ENCODE results near the gene TADA1. TPM values are rescaled to one million over a fixed set of nuclear protein-coding genes. Genes with fewer than 3 reads are reported as not detected.

The TADA1 gene
- total RNA-seq, 1 experiment from 2014 or later = 16.0 TPM

- no peaks in the 10 kb centered on the region for H3K27me3 ChIP-seq (ENCODE audit: insufficient read depth, low read length)
- intact Hi-C loops (cut with micrococcal nuclease) = no loop called here
- DNase-seq (ENCODE audit: low read depth, low spot score) (no peak), ATAC-seq (no peak)
- H3K9me3 ChIP-seq (ENCODE audit: control insufficient read depth in 1 of 2, insufficient read depth in 1 of 2, low read depth in 1 of 2, low read length in 2 of 2) = peaks cover 0 to 4% of the 10 kb centered on the region in 2 experiments; a peak in 1 of 4 replicates
- TF ChIP-seq, protein P1, sequence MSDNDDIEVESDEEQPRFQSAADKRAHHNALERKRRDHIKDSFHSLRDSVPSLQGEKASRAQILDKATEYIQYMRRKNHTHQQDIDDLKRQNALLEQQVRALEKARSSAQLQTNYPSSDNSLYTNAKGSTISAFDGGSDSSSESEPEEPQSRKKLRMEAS (IDR thresholded peaks at IDR 0.05) = no peak
- no peaks in the 10 kb centered on the region for H3K4me1 ChIP-seq (ENCODE audit: control insufficient read depth in 1 of 2, insufficient read depth in 2 of 2, low read length in 2 of 2)
- H3K27ac ChIP-seq (ENCODE audit: low read depth, low read length) = no peak overlapping the region
- BruUV-seq (replicated peaks) = no TSS peak
- H3K4me3 ChIP-seq (replicated peaks in 1 of 2; ENCODE audit: low read depth in 1 of 2, low read length in 2 of 2) = no peak overlapping the region
- ChIA-PET RAD21 (ENCODE audit: low non-redundant PET in 1 of 2, low total read pairs in 2 of 2, uncharacterized antibody in 2 of 2, unreplicated experiment in 2 of 2) (no interaction called here), POLR2A (no interaction called here), CTCF (no interaction called here)
- no peak overlapping the region for H3K4me2 ChIP-seq (ENCODE audit: low read length)
- H4K20me1 ChIP-seq (ENCODE audit: insufficient read depth) = no peaks in the 10 kb centered on the region
- no peaks in the 10 kb centered on the region for H3K36me3 ChIP-seq (ENCODE audit: control insufficient read depth in 1 of 2, insufficient read depth in 2 of 2, low read length in 2 of 2)
- H3K79me2 ChIP-seq (ENCODE audit: insufficient read depth, low read length) = no peaks in the 10 kb centered on the region
- no peak overlapping the region for H3K9ac ChIP-seq (ENCODE audit: low read length)
- no peaks in the 10 kb centered on the region for H3K9me2 ChIP-seq (ENCODE audit: insufficient read depth)
- no peak overlapping the region for H2AFZ ChIP-seq (ENCODE audit: low read depth, low read length, poor library complexity, severe bottlenecking)
Measured at GRCh38 chr1:166827426-166827825, 48.6 kb downstream of the TADA1 start.

DNA sequence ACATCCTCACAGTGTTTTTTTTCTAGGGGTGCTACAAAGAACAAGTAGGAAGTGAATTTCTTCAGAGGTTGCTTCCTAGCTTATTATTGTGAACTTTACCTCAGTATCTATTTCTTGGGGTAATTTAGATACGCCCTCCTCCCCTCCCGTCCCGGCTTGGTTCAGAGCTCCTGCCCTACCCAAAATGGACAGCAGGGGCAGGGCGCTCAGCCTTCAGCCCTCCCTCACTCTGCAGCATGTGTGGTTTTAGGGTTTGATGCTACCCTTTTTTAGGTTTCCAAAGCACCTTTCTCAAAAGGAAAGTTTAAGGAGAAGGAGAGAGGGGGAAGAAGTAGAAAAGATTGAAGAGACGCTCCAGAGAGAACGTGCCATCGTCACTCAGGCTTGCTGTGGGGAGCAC is 53.7 kb downstream of the TADA1 start:
- peak overlapping the region; percentile 79 for H2AFZ ChIP-seq (ENCODE audit: low read depth, low read length, poor library complexity, severe bottlenecking)
- H4K20me1 ChIP-seq (ENCODE audit: insufficient read depth) = no peaks in the 10 kb centered on the region
- H3K27me3 ChIP-seq (ENCODE audit: insufficient read depth, low read length) = no peaks in the 10 kb centered on the region
- H3K9me3 ChIP-seq (ENCODE audit: control insufficient read depth in 1 of 2, insufficient read depth in 1 of 2, low read depth in 1 of 2, low read length in 2 of 2) = no peaks in the 10 kb centered on the region
- H3K4me1 ChIP-seq (ENCODE audit: control insufficient read depth in 1 of 2, insufficient read depth in 2 of 2, low read length in 2 of 2) = no peaks in the 10 kb centered on the region
- ChIA-PET CTCF (interaction anchor here (0.8 to 1.9 kb wide), 3 partner anchors 8 to 17 kb away, joined by 3 to 14 read pairs (median 5); partner anchors contain the start of gene POGK), POLR2A (interaction anchor here (1.0 kb wide), 1 partner anchor 17 kb away, joined by 3 read pairs; the partner anchor contains the start of gene POGK), RAD21 (ENCODE audit: low non-redundant PET in 1 of 2, low total read pairs in 2 of 2, uncharacterized antibody in 2 of 2, unreplicated experiment in 2 of 2) (no interaction called here)
- TF ChIP-seq ZNF274 (IDR thresholded peaks at IDR 0.05; ENCODE audit: low read depth, low read length) (no peak), CTCF (IDR thresholded peaks at IDR 0.05 in 2 of 3, conservative IDR thresholded peaks at IDR 0.05 in 1 of 3; ENCODE audit: borderline replicate concordance in 1 of 3, insufficient read depth in 1 of 3, low read depth in 2 of 3, low read length in 2 of 3) (peak in 2 of 3 experiments; percentile 71 to 79; a peak in 4 of 6 replicates), EZH2 (IDR thresholded peaks at IDR 0.05) (no peak)
- H3K4me3 ChIP-seq (replicated peaks in 1 of 2; ENCODE audit: low read depth in 1 of 2, low read length in 2 of 2) = no peak overlapping the region
- H3K27ac ChIP-seq (ENCODE audit: low read depth, low read length) = no peak overlapping the region
- no TSS peak for BruUV-seq (replicated peaks)
- ATAC-seq (peak; percentile 100), DNase-seq (ENCODE audit: low read depth, low spot score) (no peak)
- no peak overlapping the region for H3K9ac ChIP-seq (ENCODE audit: low read length)
- H3K4me2 ChIP-seq (ENCODE audit: low read length) = no peak overlapping the region
- H3K36me3 ChIP-seq (ENCODE audit: control insufficient read depth in 1 of 2, insufficient read depth in 2 of 2, low read length in 2 of 2) = no peaks in the 10 kb centered on the region
- H3K79me2 ChIP-seq (ENCODE audit: insufficient read depth, low read length) = no peaks in the 10 kb centered on the region
- intact Hi-C loops (cut with micrococcal nuclease) = no loop called here
- no peaks in the 10 kb centered on the region for H3K9me2 ChIP-seq (ENCODE audit: insufficient read depth)
